Fibroblast of lung (primary cell): ENCODE results near the gene OR51T1. TPM values are rescaled to one million over a fixed set of nuclear protein-coding genes. Genes with fewer than 3 reads are reported as not detected.
"Not testable (repeated sequence)": the region's sequence is repeated elsewhere in the genome, so short reads cannot be mapped to it uniquely, and the experiment has no call there.

Source experiments
- DNase-seq, 2 donors: peaks; one replicate each; pipeline versions ENCODE4 v3.0.0 to v3.0.0-alpha.2; 2010; ENCODE audit warnings: low read depth in 2 of 2
- H2AFZ ChIP-seq: 2 replicates; pipeline ENCODE4 v1.5.1; 2012; ENCODE audit warnings: low read length, control low read depth, inconsistent platforms
- H3K27ac ChIP-seq: 2 replicates; pipeline ENCODE4 v1.5.1; 2011; ENCODE audit warnings: low read length, control low read depth; ENCODE audit not compliant: insufficient read depth
- H3K27me3 ChIP-seq: 2 replicates; pipeline ENCODE4 v1.5.1; 2011; ENCODE audit warnings: mild to moderate bottlenecking, low read length; ENCODE audit not compliant: control insufficient read depth, insufficient read depth
- H3K36me3 ChIP-seq: 2 replicates; pipeline ENCODE4 v1.5.1; 2011; ENCODE audit warnings: low read length; ENCODE audit not compliant: control insufficient read depth, insufficient read depth
- H3K4me1 ChIP-seq: 2 replicates; pipeline ENCODE4 v1.5.1; 2011; ENCODE audit warnings: low read length; ENCODE audit not compliant: control insufficient read depth, insufficient read depth; ENCODE audit errors: extremely low read depth
- H3K4me2 ChIP-seq: 2 replicates; pipeline ENCODE4 v1.5.1; 2011; ENCODE audit warnings: low read length, control low read depth; ENCODE audit not compliant: insufficient read depth; ENCODE audit errors: extremely low read depth
- H3K4me3 ChIP-seq, 4 experiments: fragments of 200-600 bp in 1 of 4; sonication (generic) in 1 of 4; replicated peaks in 1 of 4; 2 replicates each; pipeline ENCODE4 v1.5.1; 2011 to 2016; ENCODE audit warnings: low read length in 4 of 4, low read depth in 3 of 4, mild to moderate bottlenecking in 3 of 4, control low read depth in 2 of 4, inconsistent platforms in 1 of 4, mixed read lengths in 1 of 4; ENCODE audit not compliant: insufficient read depth in 1 of 4; ENCODE audit errors: control extremely low read depth in 1 of 4
- H3K79me2 ChIP-seq: 2 replicates; pipeline ENCODE4 v1.5.1; 2012; ENCODE audit warnings: mild to moderate bottlenecking, low read length, inconsistent platforms; ENCODE audit not compliant: control insufficient read depth, insufficient read depth
- H3K9ac ChIP-seq: 2 replicates; pipeline ENCODE4 v1.5.1; 2011; ENCODE audit warnings: mild to moderate bottlenecking, low read length, control low read depth; ENCODE audit not compliant: insufficient read depth
- H3K9me3 ChIP-seq: 2 replicates; pipeline ENCODE4 v1.5.1; 2012; ENCODE audit warnings: low read depth, low read length; ENCODE audit not compliant: control insufficient read depth, insufficient read depth
- H4K20me1 ChIP-seq: 2 replicates; pipeline ENCODE4 v1.5.1; 2011; ENCODE audit warnings: low read length; ENCODE audit not compliant: control insufficient read depth, insufficient read depth; ENCODE audit errors: extremely low read depth
- EZH2 ChIP-seq: IDR thresholded peaks from 2 replicates; pipeline ENCODE4 v1.5.1; 2012; ENCODE audit warnings: low read length, control low read depth, mild to moderate bottlenecking; ENCODE audit errors: missing control alignments
- polyA plus RNA-seq, 2 donors: library from polyadenylated mRNA; depleted of rRNA in 1 of 2; stranded (reverse) in 1 of 2; unstranded in 1 of 2; fragments of >200 nt; gene quantifications; 2 replicates each; pipeline ENCODE4 v1.2.1, GENCODE V29; 2011 to 2012; ENCODE audit warnings: missing spikeins in 1 of 2
- total RNA-seq: library from RNA; depleted of rRNA; stranded (reverse); fragments of >200 nt; gene quantifications from 2 replicates; pipeline ENCODE4 v1.2.1, GENCODE V29; 2014
- TF ChIP-seq, protein P1 (sequence below), 2 donors: IDR thresholded peaks in 1 of 2; conservative IDR thresholded peaks in 1 of 2; 1 replicate in 1 of 2; 2 replicates in 1 of 2; pipeline ENCODE4 v1.5.1; 2011 to 2012; ENCODE audit warnings: low read length in 2 of 2, control low read depth in 1 of 2, inconsistent platforms in 1 of 2, low read depth in 1 of 2, mild to moderate bottlenecking in 1 of 2

The OR51T1 gene
- total and polyA plus RNA-seq, 2 donors (not counting 1 experiment from before 2014, with no cell fraction given), result not detected

DNA sequence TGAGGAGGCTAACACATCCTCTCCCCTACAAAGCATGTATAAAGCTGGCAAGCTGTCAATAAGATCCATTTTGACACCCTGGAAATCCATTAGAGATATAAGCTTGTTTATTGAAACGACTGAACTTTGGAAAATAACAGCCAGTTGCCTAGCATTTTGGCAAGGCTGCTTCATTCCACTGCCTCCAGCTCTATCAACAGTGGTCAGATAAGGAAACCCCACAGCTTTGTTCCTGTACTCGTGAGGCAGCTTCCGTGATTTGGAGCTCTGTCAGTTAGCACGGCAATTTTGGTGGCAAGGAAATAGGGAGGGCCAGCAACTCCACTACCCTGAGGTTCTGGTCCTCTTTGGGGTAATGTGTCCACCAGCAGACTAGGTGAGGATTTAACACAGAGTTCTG is 30.7 kb upstream of the OR51T1 start:
- Histone ChIP-seq H3K9ac (no peak overlapping the region), H3K36me3 (no peaks in the 10 kb centered on the region), H3K79me2 (no peaks in the 10 kb centered on the region), H3K9me3 (no peaks in the 10 kb centered on the region), H3K27ac (no peak overlapping the region), H3K27me3 (no peaks in the 10 kb centered on the region), H3K4me1 (no peaks in the 10 kb centered on the region), H3K4me3 (no peak overlapping the region), H2AFZ (peak overlapping the region; percentile 30), H4K20me1 (no peaks in the 10 kb centered on the region), H3K4me2 (no peak overlapping the region)
- DNase-seq, result peak in 1 of 2 donors; percentile 25
- TF ChIP-seq, protein P1, sequence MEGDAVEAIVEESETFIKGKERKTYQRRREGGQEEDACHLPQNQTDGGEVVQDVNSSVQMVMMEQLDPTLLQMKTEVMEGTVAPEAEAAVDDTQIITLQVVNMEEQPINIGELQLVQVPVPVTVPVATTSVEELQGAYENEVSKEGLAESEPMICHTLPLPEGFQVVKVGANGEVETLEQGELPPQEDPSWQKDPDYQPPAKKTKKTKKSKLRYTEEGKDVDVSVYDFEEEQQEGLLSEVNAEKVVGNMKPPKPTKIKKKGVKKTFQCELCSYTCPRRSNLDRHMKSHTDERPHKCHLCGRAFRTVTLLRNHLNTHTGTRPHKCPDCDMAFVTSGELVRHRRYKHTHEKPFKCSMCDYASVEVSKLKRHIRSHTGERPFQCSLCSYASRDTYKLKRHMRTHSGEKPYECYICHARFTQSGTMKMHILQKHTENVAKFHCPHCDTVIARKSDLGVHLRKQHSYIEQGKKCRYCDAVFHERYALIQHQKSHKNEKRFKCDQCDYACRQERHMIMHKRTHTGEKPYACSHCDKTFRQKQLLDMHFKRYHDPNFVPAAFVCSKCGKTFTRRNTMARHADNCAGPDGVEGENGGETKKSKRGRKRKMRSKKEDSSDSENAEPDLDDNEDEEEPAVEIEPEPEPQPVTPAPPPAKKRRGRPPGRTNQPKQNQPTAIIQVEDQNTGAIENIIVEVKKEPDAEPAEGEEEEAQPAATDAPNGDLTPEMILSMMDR (conservative IDR thresholded peaks at IDR 0.05 in 1 of 2, IDR thresholded peaks at IDR 0.05 in 1 of 2; ENCODE audit: low read depth in 1 of 2, low read length in 2 of 2), result no peak
- TF ChIP-seq EZH2, result no peak

DNA sequence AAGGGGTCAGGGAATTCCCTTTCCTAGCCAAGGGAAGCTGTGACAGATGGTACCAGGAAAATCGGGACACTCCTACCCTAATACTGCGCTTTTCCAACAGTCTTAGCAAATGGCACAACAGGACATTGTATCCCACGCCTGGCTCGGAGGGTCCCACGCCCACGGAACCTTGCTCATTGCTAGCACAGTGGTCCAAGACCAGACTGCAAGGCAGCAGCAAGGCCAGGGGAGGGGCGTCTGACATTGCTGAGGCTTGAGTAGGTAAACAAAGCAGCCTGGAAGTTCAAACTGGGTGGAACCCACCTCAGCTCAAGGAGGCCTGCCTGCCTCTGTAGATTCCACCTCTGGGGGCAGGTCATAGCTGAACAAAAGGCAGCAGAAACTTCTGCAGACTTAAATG is 27.4 kb upstream of the OR51T1 start:
- not testable (repeated sequence) for H4K20me1 ChIP-seq, H3K9me3 ChIP-seq, H3K4me3 ChIP-seq, H3K27ac ChIP-seq, H3K9ac ChIP-seq, H3K27me3 ChIP-seq, H2AFZ ChIP-seq, H3K36me3 ChIP-seq, DNase-seq, H3K4me2 ChIP-seq, H3K79me2 ChIP-seq, H3K4me1 ChIP-seq

DNA sequence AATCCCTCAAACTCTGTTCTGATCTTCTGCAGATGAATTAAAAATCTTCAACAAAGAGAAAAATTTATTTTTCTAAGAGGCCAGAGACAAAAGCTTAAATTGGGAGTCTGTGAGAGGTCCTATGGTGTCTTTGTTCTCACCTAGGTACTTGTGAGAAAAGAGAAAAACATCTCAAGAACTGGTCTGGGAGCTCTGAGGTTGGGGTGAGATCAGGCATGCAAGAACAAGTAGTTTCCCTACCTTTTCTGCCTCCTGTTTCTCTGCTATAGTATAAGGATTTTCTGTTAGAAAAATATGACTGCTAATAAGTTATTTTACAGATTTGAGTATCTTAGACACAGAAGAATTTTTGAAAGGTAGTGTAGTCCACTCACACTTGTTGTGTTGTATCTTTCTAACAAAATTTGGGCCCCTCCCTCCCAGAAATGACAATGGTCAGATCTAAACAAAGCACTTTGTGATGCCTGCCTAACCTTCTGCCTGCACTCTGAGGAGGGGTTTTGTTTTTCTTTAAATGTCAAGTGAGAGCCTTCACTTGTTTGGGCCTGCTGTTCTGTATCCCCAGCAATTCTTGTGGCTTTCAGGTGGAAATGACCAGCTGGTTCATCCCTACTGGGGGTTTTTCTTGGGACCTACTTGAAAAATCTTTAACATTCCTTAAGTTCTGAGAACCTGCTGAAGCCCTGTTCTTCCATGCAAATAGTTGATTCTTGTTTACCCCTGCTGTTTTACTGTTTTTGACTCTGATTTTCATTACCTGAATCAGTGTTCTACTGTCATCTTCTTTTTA is 19.1 kb upstream of the OR51T1 start:
- no peaks in the 10 kb centered on the region for H3K4me1 ChIP-seq
- H3K27me3 ChIP-seq, result no peaks in the 10 kb centered on the region
- H3K36me3 ChIP-seq, result no peaks in the 10 kb centered on the region
- H4K20me1 ChIP-seq, result no peaks in the 10 kb centered on the region
- H2AFZ ChIP-seq, result no peak overlapping the region
- TF ChIP-seq, protein P1 (conservative IDR thresholded peaks at IDR 0.05 in 1 of 2, IDR thresholded peaks at IDR 0.05 in 1 of 2; ENCODE audit: low read depth in 1 of 2, low read length in 2 of 2), result no peak
- no peak for TF ChIP-seq EZH2
- H3K9ac ChIP-seq, result no peak overlapping the region
- no peak overlapping the region for H3K4me3 ChIP-seq
- no peak for DNase-seq
- H3K27ac ChIP-seq, result no peak overlapping the region
- no peak overlapping the region for H3K4me2 ChIP-seq
- no peaks in the 10 kb centered on the region for H3K9me3 ChIP-seq
- H3K79me2 ChIP-seq, result no peaks in the 10 kb centered on the region
